OCI-LY7 (cell line): Measurements from ENCODE around the gene ENSA. TPM values are rescaled to one million over a fixed set of nuclear protein-coding genes. Genes with fewer than 3 reads are reported as not detected.
"Not testable (repeated sequence)": the region's sequence is repeated elsewhere in the genome, so short reads cannot be mapped to it uniquely, and the experiment has no call there.

Experiments used
- BruUV-seq: library from RNA; stranded (reverse); fragments of 400-500 nt; replicated peaks from 2 replicates; lab custom pipeline; 2021; lab: Mats Ljungman, UMichigan
- CTCF ChIA-PET: fragments of 300-600 bp; sonication (Branson Sonifier 250); formaldehyde crosslinking; loops from one replicate; lab custom pipeline; 2022; ENCODE audit warnings: antibody characterized with exemption; ENCODE audit not compliant: unreplicated experiment; lab: Charles Lee
- POLR2A ChIA-PET: fragments of 300-600 bp; sonication (Branson Sonifier 250); formaldehyde crosslinking; loops from one replicate; lab custom pipeline; 2022; ENCODE audit warnings: antibody characterized with exemption; lab: Charles Lee
- DNase-seq: peaks from one replicate; pipeline ENCODE4 v3.0.0-alpha.2; 2015; ENCODE audit warnings: low spot score
- H2AFZ ChIP-seq: fragments of 200-600 bp; sonication (generic), shearing (Covaris generic); 2 replicates; pipeline ENCODE4 v1.6.1; 2014; ENCODE audit warnings: mild to moderate bottlenecking, antibody characterized with exemption, low read length, moderate library complexity
- H3K27ac ChIP-seq: fragments of 200-600 bp; sonication (generic); 2 replicates; pipeline ENCODE4 v1.5.1; 2014; ENCODE audit warnings: mixed run types, low read depth, mild to moderate bottlenecking, moderate library complexity, low read length, inconsistent platforms; ENCODE audit not compliant: poor library complexity, severe bottlenecking
- H3K36me3 ChIP-seq: fragments of 200-600 bp; sonication (generic); 2 replicates; pipeline ENCODE4 v1.6.1; 2014; ENCODE audit warnings: mild to moderate bottlenecking, antibody characterized with exemption, low read length, moderate library complexity, mixed read lengths; ENCODE audit not compliant: insufficient read depth
- H3K4me1 ChIP-seq: fragments of 200-600 bp; sonication (generic); 2 replicates; pipeline ENCODE4 v1.5.1; 2014; ENCODE audit warnings: mild to moderate bottlenecking, low read length; ENCODE audit not compliant: insufficient read depth, poor library complexity, severe bottlenecking
- H3K4me2 ChIP-seq: fragments of 200-600 bp; sonication (generic); 2 replicates; pipeline ENCODE4 v1.6.1; 2014; ENCODE audit warnings: mild to moderate bottlenecking, low read length
- H3K4me3 ChIP-seq: fragments of 200-600 bp; sonication (generic); 2 replicates; pipeline ENCODE4 v1.5.1; 2014; ENCODE audit warnings: mild to moderate bottlenecking, low read depth, low read length; ENCODE audit not compliant: poor library complexity, severe bottlenecking
- H3K79me2 ChIP-seq: fragments of 200-600 bp; sonication (generic); 2 replicates; pipeline ENCODE4 v1.6.1; 2016; ENCODE audit warnings: low read depth, mild to moderate bottlenecking, low read length, moderate library complexity, mixed read lengths; ENCODE audit not compliant: insufficient read depth
- H3K9me2 ChIP-seq: fragments of 200-600 bp; sonication (generic); 2 replicates; pipeline ENCODE4 v1.6.1; 2016; ENCODE audit warnings: mild to moderate bottlenecking, low read length, mixed read lengths; ENCODE audit not compliant: insufficient read depth
- H3K9me3 ChIP-seq: fragments of 200-600 bp; sonication (generic); 2 replicates; pipeline ENCODE4 v1.6.1; 2014; ENCODE audit warnings: mild to moderate bottlenecking, mixed run types, low read length, mixed read lengths
- H4K20me1 ChIP-seq: fragments of 200-600 bp; sonication (generic); 2 replicates; pipeline ENCODE4 v1.6.1; 2014; ENCODE audit warnings: mild to moderate bottlenecking, antibody characterized with exemption, low read length, moderate library complexity, mixed read lengths; ENCODE audit not compliant: insufficient read depth
- EZH2phosphoT487 ChIP-seq: fragments of 200-600 bp; sonication (generic); IDR thresholded peaks from 2 replicates; pipeline ENCODE4 v1.6.1; 2018; ENCODE audit warnings: low read depth, borderline replicate concordance, mild to moderate bottlenecking, mixed run types, antibody characterized with exemption, low read length, moderate library complexity, mixed read lengths
- intact Hi-C: fragments of 100-400 bp; cut with micrococcal nuclease; formaldehyde crosslinking; loops from one replicate; pipeline ENCODE4 v1.10.0; 2022; ENCODE audit not compliant: unreplicated experiment
- total RNA-seq, 2 experiments: library from RNA; depleted of rRNA in 1 of 2; stranded (reverse); fragments of >200 nt in 1 of 2; shearing (Covaris generic) in 1 of 2; gene quantifications; 2 replicates each; pipeline ENCODE4 v1.2.3, GENCODE V29; 2014 to 2022
- TF ChIP-seq, protein P1 (sequence below): fragments of 200-600 bp; sonication (generic); conservative IDR thresholded peaks from 2 replicates; pipeline ENCODE4 v1.5.1; 2014; ENCODE audit warnings: mild to moderate bottlenecking, antibody characterized with exemption, low read length, moderate library complexity, mixed read lengths

Gene ENSA
- total RNA-seq, 2 experiments from 2014 or later = 97.1 to 164 TPM

DNA sequence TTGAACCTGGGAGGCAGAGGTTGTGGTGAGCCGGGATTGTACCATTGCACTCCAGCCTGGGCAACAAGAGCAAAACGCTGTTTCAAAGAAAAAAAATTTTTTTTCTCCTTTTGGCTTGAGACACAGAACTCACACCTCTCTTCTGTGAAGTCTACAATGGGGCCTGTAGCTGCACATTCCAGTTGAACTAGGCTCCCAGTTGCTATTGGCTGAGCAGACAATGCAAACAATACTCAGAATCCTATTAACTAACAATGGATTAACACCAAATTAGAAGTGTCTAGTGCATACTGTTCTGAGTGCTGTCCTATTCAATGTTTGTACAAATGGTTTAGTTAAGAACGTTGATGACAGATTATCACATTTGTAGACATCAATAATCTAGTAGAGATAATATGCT, 32.4 kb downstream of the ENSA start:
- H2AFZ ChIP-seq = no peak overlapping the region
- intact Hi-C loops = no loop called here
- ChIA-PET POLR2A (interaction anchor here (0.8 to 1.5 kb wide), 3 partner anchors 10 to 31 kb away, joined by 3 read pairs; partner anchors contain the start of gene MCL1), CTCF (no interaction called here)
- no peaks in the 10 kb centered on the region for H4K20me1 ChIP-seq
- H3K79me2 ChIP-seq = no peaks in the 10 kb centered on the region
- peaks cover 4% of the 10 kb centered on the region; the same call in 1 of the 2 replicates for H3K36me3 ChIP-seq
- DNase-seq = no peak
- no peaks in the 10 kb centered on the region for H3K9me3 ChIP-seq
- no peak overlapping the region for H3K4me3 ChIP-seq
- no peak for TF ChIP-seq EZH2phosphoT487
- TF ChIP-seq, protein P1, sequence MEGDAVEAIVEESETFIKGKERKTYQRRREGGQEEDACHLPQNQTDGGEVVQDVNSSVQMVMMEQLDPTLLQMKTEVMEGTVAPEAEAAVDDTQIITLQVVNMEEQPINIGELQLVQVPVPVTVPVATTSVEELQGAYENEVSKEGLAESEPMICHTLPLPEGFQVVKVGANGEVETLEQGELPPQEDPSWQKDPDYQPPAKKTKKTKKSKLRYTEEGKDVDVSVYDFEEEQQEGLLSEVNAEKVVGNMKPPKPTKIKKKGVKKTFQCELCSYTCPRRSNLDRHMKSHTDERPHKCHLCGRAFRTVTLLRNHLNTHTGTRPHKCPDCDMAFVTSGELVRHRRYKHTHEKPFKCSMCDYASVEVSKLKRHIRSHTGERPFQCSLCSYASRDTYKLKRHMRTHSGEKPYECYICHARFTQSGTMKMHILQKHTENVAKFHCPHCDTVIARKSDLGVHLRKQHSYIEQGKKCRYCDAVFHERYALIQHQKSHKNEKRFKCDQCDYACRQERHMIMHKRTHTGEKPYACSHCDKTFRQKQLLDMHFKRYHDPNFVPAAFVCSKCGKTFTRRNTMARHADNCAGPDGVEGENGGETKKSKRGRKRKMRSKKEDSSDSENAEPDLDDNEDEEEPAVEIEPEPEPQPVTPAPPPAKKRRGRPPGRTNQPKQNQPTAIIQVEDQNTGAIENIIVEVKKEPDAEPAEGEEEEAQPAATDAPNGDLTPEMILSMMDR = no peak
- no peaks in the 10 kb centered on the region for H3K9me2 ChIP-seq
- H3K4me1 ChIP-seq = no peaks in the 10 kb centered on the region
- no peak overlapping the region for H3K4me2 ChIP-seq
- no peak overlapping the region for H3K27ac ChIP-seq
- no TSS peak for BruUV-seq

DNA sequence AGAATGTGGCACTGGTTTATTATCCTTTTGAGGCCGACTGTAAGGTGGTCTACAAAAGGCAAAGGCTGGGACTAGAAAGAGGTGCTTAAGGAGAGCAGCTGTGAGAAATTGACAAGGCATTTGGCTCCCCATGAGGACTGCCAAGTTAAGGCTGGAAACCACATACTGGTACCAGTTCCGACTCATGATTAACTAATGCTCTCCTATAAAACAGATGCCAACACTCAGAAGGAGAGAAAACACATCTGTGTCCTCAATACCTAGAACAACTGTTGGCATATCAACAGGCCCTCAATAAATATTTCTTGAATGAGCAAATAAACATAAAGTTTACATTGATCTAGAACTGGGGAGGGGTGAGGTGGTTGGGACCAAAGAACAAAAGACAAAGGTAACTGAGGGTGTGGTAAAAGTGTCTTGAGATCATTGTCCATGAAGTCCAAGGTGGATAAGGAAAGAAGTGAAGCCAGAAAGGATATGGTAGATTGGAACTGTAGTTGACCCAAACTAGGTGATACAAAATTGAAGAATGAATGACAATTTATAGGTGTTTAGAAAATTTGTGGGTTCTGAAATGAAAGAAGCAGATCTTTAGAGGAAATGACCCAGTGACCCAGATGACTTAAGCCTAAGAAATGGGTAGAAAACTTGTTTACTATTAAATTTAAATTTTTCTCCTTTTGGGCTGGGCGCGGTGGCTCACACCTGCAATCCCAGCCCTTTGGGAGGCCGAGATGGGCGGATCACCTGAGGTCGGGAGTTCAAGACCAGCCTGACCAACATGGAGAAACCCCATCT, 33.1 kb downstream of the ENSA start:
- H3K4me3 ChIP-seq = no peak overlapping the region
- ChIA-PET CTCF (no interaction called here), POLR2A (interaction anchor here (0.8 to 1.5 kb wide), 2 partner anchors 16 to 31 kb away, joined by 3 read pairs; partner anchors contain the start of gene MCL1)
- no peak for DNase-seq
- H3K4me2 ChIP-seq = no peak overlapping the region
- no peak overlapping the region for H2AFZ ChIP-seq
- no peaks in the 10 kb centered on the region for H3K4me1 ChIP-seq
- peaks cover 4% of the 10 kb centered on the region; the same call in 1 of the 2 replicates for H3K36me3 ChIP-seq
- no TSS peak for BruUV-seq
- no peaks in the 10 kb centered on the region for H3K9me3 ChIP-seq
- TF ChIP-seq, protein P1 = no peak
- no peak for TF ChIP-seq EZH2phosphoT487
- H4K20me1 ChIP-seq = no peaks in the 10 kb centered on the region
- intact Hi-C loops = no loop called here
- no peaks in the 10 kb centered on the region for H3K9me2 ChIP-seq
- no peaks in the 10 kb centered on the region for H3K79me2 ChIP-seq
- H3K27ac ChIP-seq = no peak overlapping the region

DNA sequence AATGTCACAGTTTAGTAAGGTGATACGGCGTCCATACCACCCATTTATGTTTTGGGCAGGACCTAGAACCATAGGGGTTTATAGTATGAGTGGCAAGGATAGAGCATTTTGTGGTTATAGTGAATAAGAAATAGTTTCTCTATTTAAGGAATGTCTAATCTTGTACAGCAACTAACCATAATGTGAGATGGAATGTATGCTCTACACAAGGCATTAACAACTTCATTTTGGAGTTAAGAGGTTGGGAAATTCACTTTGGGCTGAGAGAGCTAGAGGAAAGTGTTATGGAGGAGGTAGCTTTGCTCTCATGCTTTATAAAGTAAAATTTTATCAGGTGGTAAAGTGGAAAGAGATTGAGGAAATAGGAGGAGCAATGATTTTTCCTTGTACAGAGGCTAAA, 47.0 kb downstream of the ENSA start:
- CTCF ChIA-PET = no interaction called here
- POLR2A ChIA-PET = interaction anchor here (13.8 kb wide), 1 partner anchor 18 kb away, joined by 260 read pairs; no protein-coding TSS in a partner anchor
- Histone ChIP-seq H2AFZ (no peak overlapping the region), H3K4me2 (no peak overlapping the region), H3K79me2 (peaks cover 30% of the 10 kb centered on the region), H3K4me1 (peaks cover 21% of the 10 kb centered on the region), H3K4me3 (no peak overlapping the region), H3K9me2 (no peaks in the 10 kb centered on the region), H4K20me1 (peaks cover 18% of the 10 kb centered on the region), H3K27ac (no peak overlapping the region), H3K36me3 (peaks cover 20% of the 10 kb centered on the region), H3K9me3 (no peaks in the 10 kb centered on the region)
- no peak for DNase-seq
- no peak for TF ChIP-seq EZH2phosphoT487
- TF ChIP-seq, protein P1 = no peak
- BruUV-seq = no TSS peak
- intact Hi-C loops = no loop called here

DNA sequence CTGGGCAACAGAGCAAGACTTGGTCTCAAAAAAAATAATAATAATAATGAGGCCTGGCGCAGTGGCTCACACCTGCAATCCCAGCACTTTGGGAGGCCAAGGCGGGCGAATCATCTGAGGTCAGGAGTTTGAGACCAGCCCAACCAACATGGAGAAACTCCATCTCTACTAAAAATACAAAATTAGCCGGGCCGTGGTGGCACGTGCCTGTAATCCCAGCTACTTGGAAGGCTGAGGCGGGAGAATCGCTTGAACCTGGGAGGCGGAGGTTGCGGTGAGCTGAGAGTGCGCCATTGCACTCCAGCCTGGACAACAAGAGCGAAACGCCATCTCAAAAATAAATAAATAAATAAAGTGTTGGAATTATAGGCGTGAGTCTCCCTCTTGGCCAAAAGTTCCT, 47.5 kb downstream of the ENSA start:
- BruUV-seq, CTCF ChIA-PET: not testable (repeated sequence)
- POLR2A ChIA-PET = interaction anchor here (13.8 kb wide), 1 partner anchor 18 kb away, joined by 260 read pairs; no protein-coding TSS in a partner anchor

More for the DNA sequence above, 47.5 kb downstream of the ENSA start:
- H3K4me3 ChIP-seq, H2AFZ ChIP-seq, DNase-seq, H3K9me2 ChIP-seq, H3K9me3 ChIP-seq, H3K27ac ChIP-seq, intact Hi-C loops, H3K4me2 ChIP-seq: not testable (repeated sequence)
- Histone ChIP-seq H3K36me3 (peaks cover 24% of the 10 kb centered on the region), H3K4me1 (peaks cover 21% of the 10 kb centered on the region), H4K20me1 (peaks cover 22% of the 10 kb centered on the region), H3K79me2 (peaks cover 34% of the 10 kb centered on the region)
